HL-60 (cell line): ENCODE measurements around the gene ASPDH.
A peak's percentile ranks its signal among the peaks of the same experiment; 100 is the strongest.

Source experiments
- DNase-seq, 2 experiments: peaks; one replicate each; pipeline ENCODE4 v3.0.0-alpha.2; 2010 to 2020; ENCODE audit warnings: low read depth in 1 of 2, low spot score in 1 of 2
- H3K27ac ChIP-seq: fragments of 250-450 bp; sonication (Bioruptor Pico); replicated peaks from 2 replicates; pipeline ENCODE4 v1.5.1; 2020; ENCODE audit warnings: mild to moderate bottlenecking, moderate library complexity
- H3K27me3 ChIP-seq: fragments of 250-450 bp; sonication (Bioruptor Pico); 2 replicates; pipeline ENCODE4 v1.5.1; 2021; ENCODE audit warnings: mild to moderate bottlenecking, moderate library complexity; ENCODE audit not compliant: insufficient read depth, poor library complexity, severe bottlenecking
- H3K4me3 ChIP-seq: replicated peaks from 2 replicates; pipeline ENCODE4 v1.5.1; 2011; ENCODE audit warnings: mild to moderate bottlenecking, control low read depth, low read length; ENCODE audit not compliant: insufficient read depth
- GABPA ChIP-seq: IDR thresholded peaks from 2 replicates; pipeline ENCODE4 v1.6.1; 2012; ENCODE audit warnings: low read depth
- POLR2AphosphoS5 ChIP-seq: IDR thresholded peaks from 2 replicates; pipeline ENCODE4 v1.6.1; 2012; ENCODE audit warnings: low read depth
- SPI1 ChIP-seq: IDR thresholded peaks from 2 replicates; pipeline ENCODE4 v1.6.1; 2012; ENCODE audit warnings: low read depth, mild to moderate bottlenecking, borderline replicate concordance
- TF ChIP-seq, protein P1 (sequence below): IDR thresholded peaks from 2 replicates; pipeline ENCODE4 v1.6.1; 2012; ENCODE audit warnings: low read depth; ENCODE audit not compliant: insufficient replicate concordance
- TF ChIP-seq, protein P2 (sequence below): IDR thresholded peaks from one replicate; pipeline ENCODE4 v1.5.1; 2011; ENCODE audit warnings: low read length, control low read depth, inconsistent platforms; ENCODE audit not compliant: insufficient read depth

Gene ASPDH

DNA sequence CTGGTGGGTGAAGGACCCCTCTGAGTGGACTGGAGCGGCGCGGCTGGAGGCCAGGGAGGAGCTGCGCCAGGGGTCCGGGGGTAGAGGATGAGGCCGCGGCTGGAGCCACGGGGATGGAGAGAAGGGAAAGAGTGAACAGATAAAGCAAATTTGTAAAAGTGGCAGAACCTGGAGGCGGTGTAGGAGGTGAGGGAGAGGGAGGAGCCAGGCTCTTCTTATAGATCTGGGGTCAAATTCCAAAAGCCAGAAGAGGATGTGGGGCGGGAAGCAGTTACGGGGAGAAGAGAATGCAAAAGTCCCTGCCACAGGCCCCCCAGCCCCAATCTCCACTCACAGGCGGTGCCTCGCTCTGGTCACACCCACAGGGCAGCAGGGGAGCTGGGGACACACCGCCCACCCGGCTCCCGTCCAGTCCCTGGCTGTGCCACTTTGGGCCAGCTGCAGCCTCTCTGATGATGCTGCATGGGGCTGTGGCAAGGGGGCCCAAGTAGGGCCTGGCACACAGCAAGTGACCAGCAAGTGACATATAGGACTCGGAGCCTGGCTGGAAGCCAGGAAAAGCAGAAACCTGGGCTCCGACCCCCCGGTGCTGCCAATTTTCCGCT is 43.4 kb upstream of the ASPDH start:
- H3K27ac ChIP-seq: no peak overlapping the region
- peaks cover 1% of the 10 kb centered on the region for H3K27me3 ChIP-seq
- H3K4me3 ChIP-seq: no peak overlapping the region
- no peak for DNase-seq
- TF ChIP-seq, protein P1, sequence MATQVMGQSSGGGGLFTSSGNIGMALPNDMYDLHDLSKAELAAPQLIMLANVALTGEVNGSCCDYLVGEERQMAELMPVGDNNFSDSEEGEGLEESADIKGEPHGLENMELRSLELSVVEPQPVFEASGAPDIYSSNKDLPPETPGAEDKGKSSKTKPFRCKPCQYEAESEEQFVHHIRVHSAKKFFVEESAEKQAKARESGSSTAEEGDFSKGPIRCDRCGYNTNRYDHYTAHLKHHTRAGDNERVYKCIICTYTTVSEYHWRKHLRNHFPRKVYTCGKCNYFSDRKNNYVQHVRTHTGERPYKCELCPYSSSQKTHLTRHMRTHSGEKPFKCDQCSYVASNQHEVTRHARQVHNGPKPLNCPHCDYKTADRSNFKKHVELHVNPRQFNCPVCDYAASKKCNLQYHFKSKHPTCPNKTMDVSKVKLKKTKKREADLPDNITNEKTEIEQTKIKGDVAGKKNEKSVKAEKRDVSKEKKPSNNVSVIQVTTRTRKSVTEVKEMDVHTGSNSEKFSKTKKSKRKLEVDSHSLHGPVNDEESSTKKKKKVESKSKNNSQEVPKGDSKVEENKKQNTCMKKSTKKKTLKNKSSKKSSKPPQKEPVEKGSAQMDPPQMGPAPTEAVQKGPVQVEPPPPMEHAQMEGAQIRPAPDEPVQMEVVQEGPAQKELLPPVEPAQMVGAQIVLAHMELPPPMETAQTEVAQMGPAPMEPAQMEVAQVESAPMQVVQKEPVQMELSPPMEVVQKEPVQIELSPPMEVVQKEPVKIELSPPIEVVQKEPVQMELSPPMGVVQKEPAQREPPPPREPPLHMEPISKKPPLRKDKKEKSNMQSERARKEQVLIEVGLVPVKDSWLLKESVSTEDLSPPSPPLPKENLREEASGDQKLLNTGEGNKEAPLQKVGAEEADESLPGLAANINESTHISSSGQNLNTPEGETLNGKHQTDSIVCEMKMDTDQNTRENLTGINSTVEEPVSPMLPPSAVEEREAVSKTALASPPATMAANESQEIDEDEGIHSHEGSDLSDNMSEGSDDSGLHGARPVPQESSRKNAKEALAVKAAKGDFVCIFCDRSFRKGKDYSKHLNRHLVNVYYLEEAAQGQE: no peak
- TF ChIP-seq POLR2AphosphoS5 (no peak), GABPA (no peak), SPI1 (no peak)
- TF ChIP-seq, protein P2, sequence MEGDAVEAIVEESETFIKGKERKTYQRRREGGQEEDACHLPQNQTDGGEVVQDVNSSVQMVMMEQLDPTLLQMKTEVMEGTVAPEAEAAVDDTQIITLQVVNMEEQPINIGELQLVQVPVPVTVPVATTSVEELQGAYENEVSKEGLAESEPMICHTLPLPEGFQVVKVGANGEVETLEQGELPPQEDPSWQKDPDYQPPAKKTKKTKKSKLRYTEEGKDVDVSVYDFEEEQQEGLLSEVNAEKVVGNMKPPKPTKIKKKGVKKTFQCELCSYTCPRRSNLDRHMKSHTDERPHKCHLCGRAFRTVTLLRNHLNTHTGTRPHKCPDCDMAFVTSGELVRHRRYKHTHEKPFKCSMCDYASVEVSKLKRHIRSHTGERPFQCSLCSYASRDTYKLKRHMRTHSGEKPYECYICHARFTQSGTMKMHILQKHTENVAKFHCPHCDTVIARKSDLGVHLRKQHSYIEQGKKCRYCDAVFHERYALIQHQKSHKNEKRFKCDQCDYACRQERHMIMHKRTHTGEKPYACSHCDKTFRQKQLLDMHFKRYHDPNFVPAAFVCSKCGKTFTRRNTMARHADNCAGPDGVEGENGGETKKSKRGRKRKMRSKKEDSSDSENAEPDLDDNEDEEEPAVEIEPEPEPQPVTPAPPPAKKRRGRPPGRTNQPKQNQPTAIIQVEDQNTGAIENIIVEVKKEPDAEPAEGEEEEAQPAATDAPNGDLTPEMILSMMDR: no peak

DNA sequence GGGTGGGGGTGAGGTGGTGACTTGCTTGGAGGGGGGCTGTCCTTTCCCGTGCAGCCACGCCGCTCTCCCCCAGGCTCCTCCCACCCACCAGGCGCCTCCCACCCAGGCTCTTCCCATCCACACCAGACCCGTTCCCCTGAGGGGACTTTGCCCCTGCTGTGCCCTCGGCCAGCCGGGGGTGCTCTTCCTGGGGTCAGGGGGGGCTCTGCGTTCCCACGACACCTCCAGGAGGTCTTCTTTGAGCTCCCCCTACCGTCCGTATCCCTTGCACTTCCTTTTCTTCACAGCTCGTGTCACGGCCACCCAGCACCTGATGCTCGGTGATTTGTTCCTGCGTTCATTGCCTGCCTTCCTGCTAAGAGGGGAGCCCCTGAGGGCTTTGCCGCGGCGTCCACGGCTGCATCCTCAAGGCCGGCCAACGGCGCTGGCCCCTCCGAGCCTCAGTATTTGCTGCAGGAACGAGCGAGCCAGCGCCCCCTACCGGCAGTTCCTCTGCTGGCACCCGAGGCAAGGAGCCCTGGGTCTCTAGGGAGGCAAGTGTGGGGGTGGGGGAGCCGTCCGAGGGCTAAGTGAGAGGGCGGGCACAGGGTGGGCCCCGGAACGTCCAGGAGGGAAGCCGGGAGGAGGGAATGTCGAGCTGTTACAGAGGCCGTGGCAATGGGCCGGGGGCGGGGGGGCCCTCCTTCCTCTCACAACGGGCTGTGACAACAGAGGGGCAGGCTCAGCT is 42.7 kb upstream of the ASPDH start:
- Histone ChIP-seq H3K27ac (no peak overlapping the region), H3K27me3 (peaks cover 8% of the 10 kb centered on the region), H3K4me3 (peak overlapping the region; percentile 28)
- TF ChIP-seq, protein P2: peak; percentile 54
- TF ChIP-seq GABPA (no peak), SPI1 (peak; percentile 55)
- DNase-seq: peak; percentile 39 to 48

DNA sequence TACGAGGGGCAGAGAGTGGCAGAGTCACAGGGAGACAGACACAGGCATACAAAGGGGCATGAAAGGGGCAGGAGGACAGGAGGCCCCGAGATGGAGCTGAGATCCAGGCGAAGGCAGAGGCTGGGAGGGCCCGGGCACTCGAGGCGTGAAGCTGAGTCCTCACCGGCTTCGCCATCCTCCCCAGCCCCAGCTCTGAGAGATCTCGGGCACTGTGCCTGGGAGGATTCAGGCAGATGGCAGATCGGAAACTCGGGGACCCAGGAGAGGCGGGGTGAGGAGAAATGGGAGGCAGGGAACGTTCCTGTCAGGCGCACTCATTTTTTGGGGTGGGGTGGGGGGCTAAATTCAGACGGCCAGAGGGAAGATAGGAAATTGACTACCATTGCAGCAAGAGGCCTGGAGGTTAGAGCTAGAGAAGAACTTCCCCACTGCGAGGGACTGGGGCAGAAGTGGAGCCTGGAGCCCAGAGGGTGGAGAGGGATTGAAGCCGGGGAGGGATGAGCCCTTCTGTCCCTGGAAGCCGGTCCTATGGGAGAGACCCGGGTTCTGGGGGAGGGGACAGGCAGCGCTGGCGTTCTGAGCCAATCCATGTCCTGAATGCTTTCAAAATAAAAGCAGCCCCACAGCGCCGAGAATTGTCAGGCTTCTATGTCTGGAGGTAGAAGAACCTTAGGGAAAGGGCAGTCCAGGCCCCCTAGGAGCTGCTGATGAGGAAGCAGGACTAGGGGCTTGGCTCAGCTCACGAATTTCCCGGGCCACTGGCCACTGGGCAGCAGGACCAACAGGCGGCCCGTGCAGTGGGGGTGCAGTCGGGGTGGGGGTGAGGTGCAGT is 42.0 kb upstream of the ASPDH start:
- Histone ChIP-seq H3K27me3 (peaks cover 12% of the 10 kb centered on the region), H3K27ac (no peak overlapping the region), H3K4me3 (peak overlapping the region; percentile 28)
- no peak for TF ChIP-seq SPI1
- TF ChIP-seq, protein P2: no peak
- TF ChIP-seq, protein P1: no peak
- TF ChIP-seq GABPA: no peak
- TF ChIP-seq POLR2AphosphoS5: no peak
- DNase-seq: no peak
